Astrocyte (in vitro differentiated cells and primary cell): ENCODE data around the gene LRIG3.

Source experiments
- EZH2 ChIP-seq: IDR thresholded peaks from 2 replicates; pipeline ENCODE4 v1.6.1; 2012; ENCODE audit warnings: mild to moderate bottlenecking, low read length, inconsistent platforms; ENCODE audit not compliant: insufficient read depth
- TF ChIP-seq, protein P1 (sequence below): IDR thresholded peaks from 2 replicates; pipeline ENCODE4 v1.5.1; 2011; ENCODE audit warnings: low read depth, mild to moderate bottlenecking, inconsistent platforms, low read length, moderate library complexity; ENCODE audit not compliant: insufficient read depth

DNA sequence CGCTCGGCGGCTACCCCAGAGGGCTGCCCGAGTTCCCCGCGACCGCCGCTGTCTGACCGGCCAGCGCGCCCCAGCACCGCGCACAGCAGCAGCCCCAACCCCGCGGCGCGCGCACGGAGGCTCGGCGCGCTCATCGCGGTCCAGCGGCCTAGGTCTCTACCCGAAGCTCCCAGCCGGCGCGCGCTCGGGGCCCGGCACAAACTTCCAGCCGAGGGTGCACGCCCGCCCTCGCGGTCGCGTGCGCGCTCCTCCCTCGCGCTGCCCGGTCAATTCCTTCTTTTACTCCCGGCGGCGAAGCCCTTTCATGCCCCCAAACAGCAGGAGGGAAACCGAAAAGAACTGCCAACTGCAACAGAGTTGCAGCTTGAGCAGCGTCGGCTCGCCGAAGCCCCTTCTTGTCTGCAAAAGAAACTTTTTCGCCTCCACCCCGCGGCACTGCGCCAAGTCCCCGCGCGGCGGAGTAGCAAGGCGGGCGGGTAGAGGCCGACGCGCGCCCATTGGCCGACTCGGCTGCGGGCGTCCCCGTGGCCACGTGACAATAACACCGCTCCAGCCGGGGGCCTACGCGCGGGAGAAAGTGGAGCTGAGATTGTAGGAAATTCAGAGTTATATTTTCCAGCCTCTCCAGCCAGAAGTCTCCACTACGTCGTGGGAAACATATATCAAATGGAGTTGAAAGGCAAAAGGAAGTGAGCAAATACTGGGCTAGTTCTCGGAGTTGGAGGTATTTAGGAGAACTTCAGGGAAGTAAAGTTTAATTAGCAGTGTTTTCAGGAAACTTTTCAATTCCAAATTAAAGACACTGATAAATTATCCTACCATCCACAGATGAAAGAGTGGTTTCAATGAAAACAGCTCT is at the start of gene LRIG3:
- TF ChIP-seq, protein P1, sequence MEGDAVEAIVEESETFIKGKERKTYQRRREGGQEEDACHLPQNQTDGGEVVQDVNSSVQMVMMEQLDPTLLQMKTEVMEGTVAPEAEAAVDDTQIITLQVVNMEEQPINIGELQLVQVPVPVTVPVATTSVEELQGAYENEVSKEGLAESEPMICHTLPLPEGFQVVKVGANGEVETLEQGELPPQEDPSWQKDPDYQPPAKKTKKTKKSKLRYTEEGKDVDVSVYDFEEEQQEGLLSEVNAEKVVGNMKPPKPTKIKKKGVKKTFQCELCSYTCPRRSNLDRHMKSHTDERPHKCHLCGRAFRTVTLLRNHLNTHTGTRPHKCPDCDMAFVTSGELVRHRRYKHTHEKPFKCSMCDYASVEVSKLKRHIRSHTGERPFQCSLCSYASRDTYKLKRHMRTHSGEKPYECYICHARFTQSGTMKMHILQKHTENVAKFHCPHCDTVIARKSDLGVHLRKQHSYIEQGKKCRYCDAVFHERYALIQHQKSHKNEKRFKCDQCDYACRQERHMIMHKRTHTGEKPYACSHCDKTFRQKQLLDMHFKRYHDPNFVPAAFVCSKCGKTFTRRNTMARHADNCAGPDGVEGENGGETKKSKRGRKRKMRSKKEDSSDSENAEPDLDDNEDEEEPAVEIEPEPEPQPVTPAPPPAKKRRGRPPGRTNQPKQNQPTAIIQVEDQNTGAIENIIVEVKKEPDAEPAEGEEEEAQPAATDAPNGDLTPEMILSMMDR: no peak
- TF ChIP-seq EZH2: no peak
